ENCODE results near the gene WRAP73. TPM values are rescaled to one million over a fixed set of nuclear protein-coding genes. Genes with fewer than 3 reads are reported as not detected.

The WRAP73 gene
- total and polyA plus RNA-seq, 2 experiments from 2014 or later: 22.6 to 43.3 TPM

DNA sequence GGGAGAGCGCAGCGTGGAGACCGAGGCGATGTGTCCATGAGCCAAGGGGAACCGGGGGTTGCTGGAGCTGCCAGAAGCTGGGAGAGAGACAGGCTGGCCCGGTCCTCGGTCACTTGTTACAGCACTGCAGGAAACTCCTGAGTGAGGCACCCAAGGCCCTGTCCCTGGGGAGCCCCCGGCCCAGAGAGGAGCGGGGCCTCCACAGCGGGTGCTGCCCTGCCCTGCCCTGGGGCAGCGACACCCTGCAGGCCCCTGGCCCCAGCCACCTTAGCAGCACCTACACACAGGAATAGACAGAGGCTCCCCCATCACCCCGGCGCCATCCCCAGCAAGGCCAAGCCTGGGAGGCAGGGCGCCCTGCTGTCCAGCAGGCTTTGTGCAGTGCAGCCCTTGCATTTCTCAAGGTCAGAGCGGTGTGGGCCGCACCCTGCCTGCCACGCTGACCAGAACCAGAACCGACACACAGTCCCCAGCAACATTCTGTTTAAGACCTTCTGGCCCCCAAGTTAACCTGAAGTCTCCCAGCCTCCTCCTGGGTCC is 32.0 kb downstream of the WRAP73 start:
- H3F3A ChIP-seq (replicated peaks; ENCODE audit: low read depth): no peaks in the 10 kb centered on the region
- Mint-ChIP-seq H3K27me3 (ENCODE audit: insufficient read depth, low read depth, poor library complexity) (peaks cover 14% of the 10 kb centered on the region), H3K4me1 (peaks cover 30% of the 10 kb centered on the region), H3K9me3 (peaks cover 3% of the 10 kb centered on the region; the same call in 2 of the 3 replicates), H3K27ac (no peak overlapping the region), H3K4me3 (no peak overlapping the region), H3K36me3 (ENCODE audit: low read depth) (no peaks in the 10 kb centered on the region)
- peaks cover 5% of the 10 kb centered on the region; the same call in 1 of the 2 replicates for H3K27me3 ChIP-seq (ENCODE audit: insufficient read depth)
- H3K36me3 ChIP-seq (ENCODE audit: insufficient read depth): no peaks in the 10 kb centered on the region
- peaks cover 10% of the 10 kb centered on the region; the same call in 1 of the 2 replicates for H3K4me1 ChIP-seq (ENCODE audit: insufficient read depth)
- no peak for TF ChIP-seq NANOG (IDR thresholded peaks at IDR 0.05; ENCODE audit: borderline replicate concordance)
- TF ChIP-seq, protein P1, sequence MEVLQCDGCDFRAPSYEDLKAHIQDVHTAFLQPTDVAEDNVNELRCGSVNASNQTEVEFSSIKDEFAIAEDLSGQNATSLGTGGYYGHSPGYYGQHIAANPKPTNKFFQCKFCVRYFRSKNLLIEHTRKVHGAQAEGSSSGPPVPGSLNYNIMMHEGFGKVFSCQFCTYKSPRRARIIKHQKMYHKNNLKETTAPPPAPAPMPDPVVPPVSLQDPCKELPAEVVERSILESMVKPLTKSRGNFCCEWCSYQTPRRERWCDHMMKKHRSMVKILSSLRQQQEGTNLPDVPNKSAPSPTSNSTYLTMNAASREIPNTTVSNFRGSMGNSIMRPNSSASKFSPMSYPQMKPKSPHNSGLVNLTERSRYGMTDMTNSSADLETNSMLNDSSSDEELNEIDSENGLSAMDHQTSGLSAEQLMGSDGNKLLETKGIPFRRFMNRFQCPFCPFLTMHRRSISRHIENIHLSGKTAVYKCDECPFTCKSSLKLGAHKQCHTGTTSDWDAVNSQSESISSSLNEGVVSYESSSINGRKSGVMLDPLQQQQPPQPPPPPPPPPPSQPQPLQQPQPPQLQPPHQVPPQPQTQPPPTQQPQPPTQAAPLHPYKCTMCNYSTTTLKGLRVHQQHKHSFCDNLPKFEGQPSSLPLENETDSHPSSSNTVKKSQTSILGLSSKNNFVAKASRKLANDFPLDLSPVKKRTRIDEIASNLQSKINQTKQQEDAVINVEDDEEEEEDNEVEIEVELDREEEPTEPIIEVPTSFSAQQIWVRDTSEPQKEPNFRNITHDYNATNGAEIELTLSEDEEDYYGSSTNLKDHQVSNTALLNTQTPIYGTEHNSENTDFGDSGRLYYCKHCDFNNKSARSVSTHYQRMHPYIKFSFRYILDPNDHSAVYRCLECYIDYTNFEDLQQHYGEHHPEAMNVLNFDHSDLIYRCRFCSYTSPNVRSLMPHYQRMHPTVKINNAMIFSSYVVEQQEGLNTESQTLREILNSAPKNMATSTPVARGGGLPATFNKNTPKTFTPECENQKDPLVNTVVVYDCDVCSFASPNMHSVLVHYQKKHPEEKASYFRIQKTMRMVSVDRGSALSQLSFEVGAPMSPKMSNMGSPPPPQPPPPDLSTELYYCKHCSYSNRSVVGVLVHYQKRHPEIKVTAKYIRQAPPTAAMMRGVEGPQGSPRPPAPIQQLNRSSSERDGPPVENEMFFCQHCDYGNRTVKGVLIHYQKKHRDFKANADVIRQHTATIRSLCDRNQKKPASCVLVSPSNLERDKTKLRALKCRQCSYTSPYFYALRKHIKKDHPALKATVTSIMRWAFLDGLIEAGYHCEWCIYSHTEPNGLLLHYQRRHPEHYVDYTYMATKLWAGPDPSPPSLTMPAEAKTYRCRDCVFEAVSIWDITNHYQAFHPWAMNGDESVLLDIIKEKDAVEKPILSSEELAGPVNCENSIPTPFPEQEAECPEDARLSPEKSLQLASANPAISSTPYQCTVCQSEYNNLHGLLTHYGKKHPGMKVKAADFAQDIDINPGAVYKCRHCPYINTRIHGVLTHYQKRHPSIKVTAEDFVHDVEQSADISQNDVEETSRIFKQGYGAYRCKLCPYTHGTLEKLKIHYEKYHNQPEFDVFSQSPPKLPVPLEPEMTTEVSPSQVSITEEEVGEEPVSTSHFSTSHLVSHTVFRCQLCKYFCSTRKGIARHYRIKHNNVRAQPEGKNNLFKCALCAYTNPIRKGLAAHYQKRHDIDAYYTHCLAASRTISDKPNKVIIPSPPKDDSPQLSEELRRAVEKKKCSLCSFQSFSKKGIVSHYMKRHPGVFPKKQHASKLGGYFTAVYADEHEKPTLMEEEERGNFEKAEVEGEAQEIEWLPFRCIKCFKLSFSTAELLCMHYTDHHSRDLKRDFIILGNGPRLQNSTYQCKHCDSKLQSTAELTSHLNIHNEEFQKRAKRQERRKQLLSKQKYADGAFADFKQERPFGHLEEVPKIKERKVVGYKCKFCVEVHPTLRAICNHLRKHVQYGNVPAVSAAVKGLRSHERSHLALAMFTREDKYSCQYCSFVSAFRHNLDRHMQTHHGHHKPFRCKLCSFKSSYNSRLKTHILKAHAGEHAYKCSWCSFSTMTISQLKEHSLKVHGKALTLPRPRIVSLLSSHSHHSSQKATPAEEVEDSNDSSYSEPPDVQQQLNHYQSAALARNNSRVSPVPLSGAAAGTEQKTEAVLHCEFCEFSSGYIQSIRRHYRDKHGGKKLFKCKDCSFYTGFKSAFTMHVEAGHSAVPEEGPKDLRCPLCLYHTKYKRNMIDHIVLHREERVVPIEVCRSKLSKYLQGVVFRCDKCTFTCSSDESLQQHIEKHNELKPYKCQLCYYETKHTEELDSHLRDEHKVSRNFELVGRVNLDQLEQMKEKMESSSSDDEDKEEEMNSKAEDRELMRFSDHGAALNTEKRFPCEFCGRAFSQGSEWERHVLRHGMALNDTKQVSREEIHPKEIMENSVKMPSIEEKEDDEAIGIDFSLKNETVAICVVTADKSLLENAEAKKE (CRISPR knock-in tag; IDR thresholded peaks at IDR 0.05): no peak
- TF ChIP-seq, protein P2, sequence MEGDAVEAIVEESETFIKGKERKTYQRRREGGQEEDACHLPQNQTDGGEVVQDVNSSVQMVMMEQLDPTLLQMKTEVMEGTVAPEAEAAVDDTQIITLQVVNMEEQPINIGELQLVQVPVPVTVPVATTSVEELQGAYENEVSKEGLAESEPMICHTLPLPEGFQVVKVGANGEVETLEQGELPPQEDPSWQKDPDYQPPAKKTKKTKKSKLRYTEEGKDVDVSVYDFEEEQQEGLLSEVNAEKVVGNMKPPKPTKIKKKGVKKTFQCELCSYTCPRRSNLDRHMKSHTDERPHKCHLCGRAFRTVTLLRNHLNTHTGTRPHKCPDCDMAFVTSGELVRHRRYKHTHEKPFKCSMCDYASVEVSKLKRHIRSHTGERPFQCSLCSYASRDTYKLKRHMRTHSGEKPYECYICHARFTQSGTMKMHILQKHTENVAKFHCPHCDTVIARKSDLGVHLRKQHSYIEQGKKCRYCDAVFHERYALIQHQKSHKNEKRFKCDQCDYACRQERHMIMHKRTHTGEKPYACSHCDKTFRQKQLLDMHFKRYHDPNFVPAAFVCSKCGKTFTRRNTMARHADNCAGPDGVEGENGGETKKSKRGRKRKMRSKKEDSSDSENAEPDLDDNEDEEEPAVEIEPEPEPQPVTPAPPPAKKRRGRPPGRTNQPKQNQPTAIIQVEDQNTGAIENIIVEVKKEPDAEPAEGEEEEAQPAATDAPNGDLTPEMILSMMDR (conservative IDR thresholded peaks at IDR 0.05; ENCODE audit: low read depth in 2 of 2): no peak
- no peak for TF ChIP-seq CREB1 (CRISPR knock-in tag; IDR thresholded peaks at IDR 0.05; ENCODE audit: low read depth)
- TF ChIP-seq POLR2AphosphoS5 (IDR thresholded peaks at IDR 0.05; ENCODE audit: low read depth): no peak
- TF ChIP-seq EZH2 (IDR thresholded peaks at IDR 0.05; ENCODE audit: low read depth, unreplicated experiment): no peak
- no peak for TF ChIP-seq JUNB (IDR thresholded peaks at IDR 0.05; ENCODE audit: unreplicated experiment)
- no peak for TF ChIP-seq STAT1 (IDR thresholded peaks at IDR 0.05; ENCODE audit: unreplicated experiment)
- no peak overlapping the region for H3K4me3 ChIP-seq
- H3K4me2 ChIP-seq: no peak overlapping the region
- no peak for DNase-seq (ENCODE audit: low spot score)
- H3K9me2 ChIP-seq (ENCODE audit: insufficient read depth): no peaks in the 10 kb centered on the region
- no peaks in the 10 kb centered on the region for H4K20me1 ChIP-seq (replicated peaks; ENCODE audit: insufficient read depth)
- no peaks in the 10 kb centered on the region for H3K79me2 ChIP-seq (replicated peaks; ENCODE audit: insufficient read depth)
- no peak overlapping the region for H3K27ac ChIP-seq (ENCODE audit: low read depth)
- ATAC-seq: no peak
- H2AFZ ChIP-seq: no peak overlapping the region

Measured in GM23338 (cell line).